ENCODE results near the gene FAM131A.

Gene FAM131A

DNA sequence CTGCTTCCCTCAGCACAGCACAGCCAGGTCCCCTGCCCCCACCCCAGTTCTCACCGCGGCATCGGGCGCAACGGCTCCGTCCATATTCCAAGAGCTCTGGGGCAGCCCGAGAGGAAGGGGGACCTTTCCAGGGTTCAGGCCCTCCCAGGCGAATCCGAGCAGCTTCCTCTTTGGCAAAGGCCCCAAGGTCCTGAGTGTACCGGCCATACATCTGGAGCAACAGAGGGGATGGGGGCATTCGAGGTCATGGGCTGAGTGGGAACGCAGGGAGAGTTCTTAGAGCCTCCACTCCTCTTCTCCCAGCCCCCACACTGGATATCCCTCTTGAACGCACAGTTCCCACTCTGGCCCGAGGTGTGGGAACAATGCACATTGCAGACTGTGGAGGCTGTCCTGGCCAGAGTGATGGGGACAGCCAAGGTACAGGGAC is 21.5 kb downstream of the FAM131A start:
- FAIRE-seq = no peak

DNA sequence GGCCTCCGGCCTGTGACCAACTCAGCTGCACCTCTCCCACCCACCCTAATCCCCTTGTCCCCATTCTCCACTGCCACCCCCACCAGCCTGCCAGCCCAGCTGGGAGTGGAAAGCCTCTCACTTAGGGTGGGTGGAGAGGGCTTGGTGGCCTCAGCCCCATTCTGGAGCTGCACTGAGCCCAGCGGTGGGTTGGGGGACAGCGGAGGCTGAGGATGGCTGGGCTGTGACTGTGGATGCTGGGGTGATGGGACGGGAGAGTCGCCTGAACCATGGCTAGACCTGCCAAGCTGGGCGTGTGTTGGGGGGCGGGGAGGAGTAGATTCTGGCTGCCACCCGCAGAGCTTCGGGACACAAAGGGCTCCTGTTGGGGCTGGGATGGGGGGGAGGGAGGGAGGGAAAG is 22.2 kb downstream of the FAM131A start:
- no peak for FAIRE-seq

DNA sequence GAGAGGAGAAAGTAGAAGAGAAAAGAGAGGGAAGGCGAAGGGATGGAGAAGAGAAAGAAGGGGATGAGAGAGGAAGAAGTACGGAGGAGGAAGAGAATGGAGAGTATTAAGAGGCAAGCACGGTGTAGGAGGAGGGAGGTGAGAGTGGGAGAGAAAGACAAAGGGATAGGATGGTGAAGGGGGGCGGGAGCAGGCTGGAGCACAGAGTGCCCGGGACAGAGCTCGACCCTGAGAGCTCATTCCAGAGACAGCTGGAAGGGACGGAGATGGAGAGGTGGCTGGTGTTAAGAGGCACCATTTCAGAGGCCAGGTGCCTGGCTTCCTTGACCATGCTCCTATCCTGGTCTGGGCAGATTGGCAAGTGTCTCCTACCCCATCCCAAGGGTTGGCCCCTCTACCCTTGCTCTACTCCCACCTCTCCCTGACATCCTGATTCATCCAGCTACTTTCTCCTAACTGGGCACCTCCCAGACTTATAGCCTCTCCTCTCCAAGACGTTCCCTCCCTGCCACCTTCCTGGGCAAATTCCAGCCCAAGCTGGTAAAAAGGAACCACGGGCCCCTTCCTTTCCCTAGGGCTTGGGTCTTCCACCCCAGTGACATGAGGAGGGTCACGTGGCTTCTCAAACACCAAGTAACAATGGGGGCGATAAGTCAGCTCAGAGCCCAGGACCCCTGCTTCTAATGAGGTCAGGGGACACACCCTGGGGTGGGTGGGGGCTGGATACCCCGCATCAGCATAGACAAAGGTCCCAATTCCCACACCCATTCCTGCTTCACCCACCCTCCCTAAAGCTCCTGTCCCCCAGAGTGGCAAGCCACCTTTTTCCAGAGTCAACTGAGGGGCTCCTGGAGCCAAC is 22.9 kb downstream of the FAM131A start:
- no peak for FAIRE-seq

DNA sequence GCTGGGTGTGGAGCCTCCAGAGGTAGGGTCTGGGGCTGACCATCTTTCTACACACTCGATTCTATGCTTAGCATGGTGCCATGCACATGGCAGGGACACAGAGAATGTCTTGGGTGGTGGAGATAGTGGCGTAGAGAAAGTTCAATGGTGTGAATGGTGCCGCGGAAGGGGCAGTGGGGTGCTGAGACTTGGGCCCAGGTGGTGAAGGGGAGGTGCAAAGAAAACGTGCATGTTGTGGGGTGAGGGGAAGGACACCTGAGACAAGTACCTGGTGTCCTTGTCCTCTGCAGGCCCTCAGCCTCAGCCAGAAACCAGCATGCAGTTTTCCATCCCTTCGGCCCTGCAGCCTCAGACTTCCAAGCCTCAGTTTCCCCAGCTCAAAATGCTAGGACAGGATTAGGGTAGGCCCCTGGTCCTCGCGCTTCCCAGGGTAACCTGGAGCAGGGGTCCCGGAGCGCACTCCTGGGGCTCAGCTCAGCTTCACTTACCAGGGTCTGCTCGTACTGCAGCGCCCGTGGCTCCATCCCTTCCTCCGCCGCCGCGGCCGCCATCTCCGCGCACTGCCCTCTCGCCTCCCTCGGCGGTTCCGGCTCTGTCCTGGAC is 23.6 kb downstream of the FAM131A start:
- FAIRE-seq = no peak

DNA sequence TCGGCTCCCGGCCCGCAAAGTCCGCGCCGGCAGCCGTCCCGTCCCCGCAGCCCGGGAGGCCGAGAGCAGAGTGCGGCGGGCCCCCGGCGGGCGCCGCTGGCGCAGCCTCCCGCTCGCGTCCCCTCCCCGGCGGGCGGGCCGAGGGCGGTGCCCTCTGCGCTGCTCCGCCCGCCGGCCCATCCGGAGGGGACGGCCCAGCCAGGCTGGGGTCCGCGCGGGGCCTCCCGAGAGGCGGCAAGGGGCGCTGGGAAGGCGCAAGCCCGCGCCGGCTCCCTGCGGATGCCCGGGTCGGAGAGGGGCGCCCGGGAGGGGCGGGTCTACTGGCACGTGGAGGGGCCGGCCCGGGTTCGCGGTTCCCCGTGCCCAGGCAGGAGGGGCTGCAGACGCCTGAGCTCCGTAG is 24.1 kb downstream of the FAM131A start, which contains the start of the genes CLCN2 and POLR2H:
Gene CLCN2, minus strand, starts transcription at position 74 of the 400 bp plus-strand sequence. CDS start 126 bp downstream, outside the sequence.
Gene POLR2H, plus strand, starts transcription at position 179 of the 400 bp plus-strand sequence. CDS start 1,783 bp downstream, outside the sequence.
- no peak for FAIRE-seq

DNA sequence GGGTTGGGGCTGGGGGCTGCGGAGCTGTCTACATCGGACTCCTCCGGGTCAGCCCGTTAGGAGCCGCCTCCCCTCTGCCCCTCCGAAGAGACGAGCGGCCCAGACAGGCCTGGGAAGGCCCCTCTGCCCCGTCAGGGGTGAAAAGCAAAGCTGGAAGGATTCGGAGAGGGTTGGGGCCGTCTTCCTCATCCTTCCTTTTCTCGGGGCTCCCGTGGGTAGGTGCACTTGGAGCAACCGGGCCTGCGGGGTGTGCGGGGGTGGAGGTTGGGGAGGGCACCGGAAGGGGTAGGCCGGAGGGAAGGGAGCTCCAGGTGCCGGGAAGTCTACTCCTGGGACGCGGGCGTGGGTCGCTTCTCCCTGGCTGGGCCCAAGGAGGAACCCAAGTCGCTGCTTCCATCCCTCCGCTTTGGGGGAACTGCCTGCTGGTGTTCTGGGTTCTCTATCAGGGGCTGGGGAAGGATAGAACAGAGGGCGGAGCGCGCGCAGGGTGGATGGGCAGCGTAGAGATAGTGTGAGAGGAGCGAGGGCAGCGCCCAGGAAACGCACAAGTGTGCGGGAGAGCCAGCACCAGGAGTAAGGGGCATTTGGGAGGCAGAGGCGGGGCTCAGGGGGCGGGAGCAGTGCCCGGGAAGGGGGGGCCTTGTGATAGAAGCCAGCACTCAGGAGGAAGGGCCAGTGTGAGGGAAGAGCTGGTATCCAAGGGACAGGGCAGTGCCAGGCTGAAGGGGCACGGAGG is 24.7 kb downstream of the FAM131A start:
- no peak for FAIRE-seq

DNA sequence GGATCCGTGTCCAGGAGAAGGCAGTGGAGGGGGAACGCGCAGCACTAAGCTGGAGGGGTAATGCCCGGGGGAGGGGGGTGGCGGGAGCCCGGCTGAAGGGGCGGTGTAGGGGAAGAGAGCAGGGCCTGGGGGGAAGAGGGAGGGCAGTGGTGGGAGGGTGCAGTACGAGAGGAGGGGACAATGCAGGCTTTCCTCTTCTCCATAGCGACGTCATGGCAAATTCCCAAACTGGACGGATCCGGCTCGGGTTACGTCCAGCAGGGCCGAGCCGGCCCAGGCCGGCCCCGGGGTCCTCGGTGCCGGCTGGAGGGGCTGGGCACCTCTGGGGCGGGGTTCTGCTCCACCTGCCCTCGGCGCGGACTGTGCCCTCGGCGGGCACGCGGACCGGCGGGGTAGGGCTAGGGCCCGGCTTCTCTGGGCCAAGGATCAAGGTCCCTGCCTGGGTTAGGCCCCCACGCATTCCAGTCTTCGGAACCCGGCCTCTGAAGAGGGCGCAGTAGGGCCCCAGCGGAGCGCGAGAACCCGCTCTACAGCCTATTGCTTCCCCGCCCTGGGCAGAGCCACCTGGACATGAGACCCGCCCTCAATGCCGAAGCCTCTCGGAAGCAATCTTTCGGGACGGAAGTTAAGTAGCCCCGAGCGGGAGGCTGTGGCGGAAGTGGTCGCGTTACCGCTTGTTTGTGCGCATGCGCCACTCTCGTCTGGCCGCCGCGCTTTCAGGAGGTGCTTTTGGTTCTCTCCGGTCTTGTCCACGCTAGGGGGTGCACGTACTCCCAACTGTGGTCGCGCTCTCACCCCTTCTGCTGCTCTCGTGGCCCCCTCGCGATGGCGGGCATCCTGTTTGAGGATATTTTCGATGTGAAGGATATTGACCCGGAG is 25.5 kb downstream of the FAM131A start:
- FAIRE-seq = peak; percentile 93

DNA sequence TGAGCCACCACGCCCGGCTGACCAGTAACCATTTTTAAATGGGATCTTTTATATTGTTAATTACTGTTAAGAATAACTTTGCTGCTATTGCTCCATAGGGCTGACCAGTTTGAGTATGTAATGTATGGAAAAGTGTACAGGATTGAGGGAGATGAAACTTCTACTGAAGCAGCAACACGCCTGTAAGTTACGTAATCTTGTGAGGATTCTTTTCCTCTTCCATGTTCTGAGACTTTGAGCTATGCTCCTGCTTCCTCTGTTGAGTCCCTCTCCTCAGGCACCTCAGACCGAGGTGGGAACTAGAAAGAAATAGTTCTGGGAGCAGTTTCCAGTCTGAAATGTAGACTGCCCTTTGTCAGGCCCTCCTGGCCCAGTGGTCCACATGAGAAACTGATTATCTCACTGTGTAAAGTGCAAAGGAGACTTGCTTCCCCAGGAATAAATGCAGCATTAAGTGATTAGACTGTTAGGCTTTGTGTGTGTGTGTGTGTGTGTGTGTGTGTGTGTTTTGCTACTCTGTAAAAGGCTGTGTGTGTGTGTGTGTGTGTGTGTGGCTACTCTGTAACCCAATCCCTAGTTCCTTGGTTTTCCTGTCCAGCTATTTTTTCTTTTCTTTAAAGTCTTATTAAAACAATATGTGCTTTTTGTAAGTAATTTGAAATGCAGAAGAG is 29.4 kb downstream of the FAM131A start:
- FAIRE-seq = no peak

DNA sequence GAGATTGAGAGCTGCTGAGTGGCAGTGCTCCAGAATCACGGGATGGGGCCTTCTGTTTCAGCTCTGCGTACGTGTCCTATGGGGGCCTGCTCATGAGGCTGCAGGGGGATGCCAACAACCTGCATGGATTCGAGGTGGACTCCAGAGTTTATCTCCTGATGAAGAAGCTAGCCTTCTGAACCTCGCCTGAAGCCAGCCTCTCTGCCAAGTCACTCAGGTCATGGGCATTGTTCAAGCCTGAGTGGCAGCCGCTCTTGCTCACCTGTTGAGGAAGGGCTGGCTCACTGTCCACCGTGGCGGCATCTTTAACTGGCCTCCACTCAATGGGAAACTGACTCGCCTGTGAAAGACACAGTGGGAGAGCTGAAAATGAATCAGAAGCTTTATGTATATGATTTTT is 30.7 kb downstream of the FAM131A start:
- no peak for FAIRE-seq

DNA sequence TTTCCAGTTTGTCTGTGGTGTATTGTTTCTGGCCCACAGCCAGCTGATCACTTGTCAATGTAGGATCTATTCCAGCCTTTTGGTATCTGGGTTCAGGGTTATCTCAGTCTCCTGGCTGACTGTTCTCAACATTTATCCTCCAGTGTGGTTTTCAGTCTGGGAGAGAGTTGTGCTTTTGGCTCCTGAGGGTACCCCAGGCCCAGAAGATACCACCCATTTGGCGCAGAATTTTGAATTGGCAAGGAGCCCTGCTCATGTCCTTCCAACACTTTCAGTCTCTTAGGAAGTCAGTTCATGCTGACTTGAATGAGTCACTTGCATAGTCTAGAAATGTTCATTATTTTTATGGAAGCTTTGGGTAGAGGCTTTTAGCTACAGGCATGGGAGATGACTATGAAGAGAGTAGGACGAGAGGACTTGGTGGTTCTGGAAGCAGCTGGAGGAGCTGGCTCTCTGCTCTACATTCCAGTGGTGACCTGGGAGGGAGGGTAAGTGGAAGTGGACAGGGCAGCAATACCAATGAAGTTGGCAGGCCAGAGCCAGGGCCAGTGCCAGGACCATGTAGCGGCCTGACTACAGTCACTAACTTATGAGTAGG is 31.3 kb downstream of the FAM131A start:
- no peak for FAIRE-seq

DNA sequence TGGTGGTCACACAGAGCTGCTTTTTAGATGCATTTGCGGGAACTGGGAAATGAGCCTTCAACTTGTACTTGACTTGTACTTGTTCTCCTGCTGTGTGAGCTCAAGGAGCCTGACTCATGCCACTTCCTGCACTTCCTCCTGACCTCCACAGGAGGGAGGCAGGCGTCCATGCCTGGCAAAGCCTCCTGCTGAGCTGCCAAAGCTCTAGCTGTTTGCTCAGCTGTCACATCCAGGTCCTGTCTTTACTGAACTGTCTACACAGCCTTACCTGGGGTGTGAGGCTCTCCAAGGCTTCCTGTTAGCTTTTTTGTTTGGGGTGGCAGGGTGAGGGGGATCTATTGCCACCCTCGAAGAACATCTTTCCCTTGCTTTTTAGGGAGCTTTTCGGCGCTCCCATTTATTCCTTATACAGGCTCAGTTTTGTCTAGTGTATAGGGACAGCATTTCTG is 34.2 kb downstream of the FAM131A start:
- no peak for FAIRE-seq

DNA sequence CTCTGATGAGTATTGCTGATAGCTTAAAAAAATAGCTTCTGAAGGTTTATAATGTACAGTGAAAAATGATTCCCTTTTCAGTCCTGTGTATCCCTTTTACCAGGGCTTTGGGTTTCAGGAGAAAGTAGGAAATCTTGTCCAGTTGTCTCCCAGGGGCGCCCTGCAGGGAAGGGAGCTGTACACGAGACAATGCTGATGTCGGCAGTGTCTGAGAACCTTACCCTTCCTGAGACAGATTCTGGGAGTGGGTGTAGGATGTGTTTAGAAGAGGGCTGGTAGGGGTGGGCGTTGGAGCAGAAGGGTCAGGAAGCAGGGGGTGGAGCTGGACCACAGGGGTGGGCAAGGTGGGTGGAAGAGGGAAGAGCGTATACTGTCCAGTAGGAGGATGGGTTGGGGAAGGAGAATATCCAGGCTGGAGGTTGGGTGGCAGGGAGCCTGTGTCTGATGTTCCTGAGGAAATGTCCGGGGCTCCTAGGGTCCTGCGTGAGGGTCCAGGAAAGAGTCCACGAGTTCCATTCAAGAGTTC is 35.0 kb downstream of the FAM131A start:
- no peak for FAIRE-seq

DNA sequence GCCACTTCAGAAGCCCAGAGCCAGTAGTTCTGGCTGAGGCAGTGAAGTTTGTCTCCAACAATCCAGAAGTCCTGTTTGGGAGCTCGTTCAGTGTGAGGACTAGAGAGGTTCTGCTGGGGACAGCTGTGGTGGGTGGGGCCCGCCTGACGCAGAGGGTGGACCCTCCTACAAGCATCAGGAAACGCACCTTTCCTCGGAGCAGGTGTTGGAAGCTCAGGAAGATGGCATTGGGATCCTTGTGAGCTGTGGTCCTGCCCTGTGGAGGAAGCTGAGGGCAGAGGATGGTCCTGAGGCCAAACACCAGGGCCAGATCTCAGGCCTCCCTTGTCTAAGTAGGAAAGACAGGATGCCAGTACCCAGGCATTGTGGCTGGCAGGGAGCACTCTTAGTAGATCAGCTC is 35.5 kb downstream of the FAM131A start:
- FAIRE-seq = no peak

DNA sequence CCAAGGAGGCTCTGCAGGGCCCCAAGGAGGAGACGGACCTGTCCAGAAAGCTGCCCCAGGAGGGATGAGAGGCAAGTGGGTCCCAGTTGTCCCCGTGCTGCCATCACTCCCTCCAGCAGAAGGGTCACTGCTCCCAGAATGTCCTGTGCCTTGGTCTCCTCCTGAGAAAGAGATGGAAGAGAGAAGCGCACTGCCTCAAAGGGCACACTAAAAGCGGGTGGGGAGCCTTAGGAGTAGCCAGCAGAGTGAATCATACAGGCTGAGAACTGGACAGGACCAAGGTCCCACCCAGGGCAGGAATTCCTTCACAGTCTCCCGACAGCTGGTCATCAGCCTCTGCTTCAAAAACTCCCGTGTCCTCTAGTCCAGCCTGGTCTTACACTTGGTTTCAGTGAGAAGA is 36.0 kb downstream of the FAM131A start:
- no peak for FAIRE-seq

DNA sequence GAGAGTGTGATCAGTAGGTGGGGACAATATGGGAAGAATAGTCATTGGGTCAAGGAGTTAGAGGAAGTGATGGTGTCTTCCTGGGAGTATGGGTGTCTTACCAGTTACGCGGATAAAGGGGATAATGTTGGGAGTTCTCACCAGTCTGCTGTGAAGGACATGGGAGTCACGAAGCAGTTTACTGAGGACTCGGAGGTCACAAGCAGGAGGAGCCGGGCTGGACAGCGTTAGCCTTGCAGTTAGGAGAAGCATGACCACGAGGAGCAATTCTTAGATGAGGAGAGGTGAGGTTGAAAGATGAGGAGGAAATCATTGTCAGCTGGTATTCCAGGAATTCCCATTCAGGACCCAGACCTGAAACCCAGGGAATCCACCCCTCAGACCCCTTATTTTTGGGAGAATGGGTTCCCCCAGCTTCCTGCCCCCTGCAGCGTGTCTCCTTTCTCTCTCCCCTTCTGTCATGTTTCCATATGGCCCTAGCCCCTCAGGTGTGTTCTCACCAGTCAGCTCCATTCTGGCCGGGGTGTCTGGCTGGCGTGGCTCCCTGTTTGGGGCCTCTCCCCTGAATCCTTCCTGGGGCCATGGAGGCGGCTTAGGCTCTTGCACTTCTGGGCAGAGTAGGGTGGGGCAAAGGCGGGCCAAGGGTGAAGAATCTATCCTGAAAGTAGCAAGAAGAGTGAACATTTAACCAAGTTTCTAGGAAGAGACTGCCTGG is 38.5 kb downstream of the FAM131A start:
- FAIRE-seq = no peak

DNA sequence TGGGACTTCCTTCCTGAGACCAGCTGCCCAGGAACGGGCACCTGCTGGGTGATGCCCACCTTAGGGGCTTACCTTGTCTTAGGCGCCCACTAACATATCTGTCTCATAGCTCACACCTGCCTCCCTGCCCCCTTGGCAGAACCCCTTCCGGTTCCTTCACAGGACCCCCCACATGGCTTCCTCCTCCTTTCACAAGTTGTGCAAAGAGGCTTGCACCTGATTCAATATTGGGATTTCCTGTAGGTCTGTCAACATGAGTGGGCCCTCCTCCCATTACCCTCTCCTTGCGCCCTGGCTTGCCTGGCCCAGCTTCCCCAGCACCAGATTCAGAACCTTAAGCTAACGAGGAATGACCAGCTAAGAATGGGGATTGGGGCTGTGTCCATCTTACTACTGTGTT is 40.0 kb downstream of the FAM131A start:
- no peak for FAIRE-seq

DNA sequence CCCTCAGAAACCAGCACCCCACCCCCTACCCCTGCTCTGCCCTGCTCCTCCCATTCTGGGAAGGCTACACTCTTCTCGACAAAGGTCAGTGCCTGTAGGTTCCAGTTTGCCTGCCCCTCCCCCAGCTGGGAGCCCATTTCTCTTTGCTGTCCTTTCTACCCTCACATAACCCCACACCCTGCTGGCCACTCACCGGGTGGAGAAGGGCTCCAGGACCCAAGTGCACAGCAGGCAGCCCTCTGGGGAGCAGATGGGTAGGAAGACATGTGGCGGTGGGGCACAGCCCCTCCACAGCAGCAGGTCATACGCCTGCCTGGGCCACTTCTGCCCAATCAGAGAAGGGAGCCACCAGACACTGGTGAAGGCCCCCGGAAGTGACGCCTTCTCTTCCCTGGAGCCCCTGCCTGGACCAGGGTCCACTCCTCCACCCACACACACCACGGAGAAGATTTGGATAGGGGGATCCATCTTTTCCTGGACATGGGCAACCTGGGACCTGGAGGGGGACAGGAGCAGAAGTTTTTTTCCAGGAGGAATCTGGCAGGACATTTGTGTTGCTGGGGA is 40.6 kb downstream of the FAM131A start, which contains the start of gene THPO:
Gene THPO, minus strand, starts transcription at position 326 of the 564 bp plus-strand sequence. CDS start 1,948 bp downstream, outside the sequence.
- no peak for FAIRE-seq

DNA sequence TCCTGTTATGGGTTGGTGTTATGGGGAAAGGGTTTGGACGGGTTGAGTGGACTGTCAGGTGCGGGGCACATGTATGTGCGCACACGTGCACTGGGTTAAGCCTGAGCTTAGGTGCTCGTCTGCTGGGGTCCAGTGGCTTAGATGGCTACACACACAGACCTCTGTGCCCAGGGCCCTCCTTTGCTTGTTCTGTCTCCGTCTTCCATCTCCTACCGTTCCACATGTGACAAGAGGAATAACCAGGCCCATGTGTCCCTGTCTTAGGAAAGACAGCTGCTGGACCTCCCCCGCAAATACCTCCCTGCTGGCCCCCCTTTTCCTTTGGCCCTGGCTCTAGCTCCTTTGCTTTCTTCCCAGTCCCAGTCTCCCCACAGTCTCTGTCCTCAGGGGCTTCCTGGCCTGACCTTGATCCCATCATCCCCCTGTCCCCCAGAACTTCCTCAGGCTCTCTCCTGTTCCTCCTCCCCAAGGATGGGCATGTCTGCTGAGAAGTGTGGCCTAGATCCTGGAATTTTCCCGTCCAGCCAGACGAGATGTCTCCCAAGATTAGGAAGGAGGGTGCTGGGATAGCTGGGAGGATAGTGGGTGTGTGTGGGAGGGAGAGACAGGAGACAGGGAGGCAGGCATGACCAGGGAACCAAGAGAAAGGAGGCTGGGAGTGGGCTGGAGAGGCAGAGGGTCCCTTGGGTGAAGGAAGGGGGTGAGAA is 41.4 kb downstream of the FAM131A start:
- no peak for FAIRE-seq

Measured in A204.1 (cell line).